NCI-H2227 (cell line): ENCODE results near the gene INO80C.

Source experiments
- DNase-seq: peaks from one replicate; lab custom pipeline; 2025; ENCODE audit not compliant: unreplicated experiment; lab: John Stamatoyannopoulos, UW

The INO80C gene

DNA sequence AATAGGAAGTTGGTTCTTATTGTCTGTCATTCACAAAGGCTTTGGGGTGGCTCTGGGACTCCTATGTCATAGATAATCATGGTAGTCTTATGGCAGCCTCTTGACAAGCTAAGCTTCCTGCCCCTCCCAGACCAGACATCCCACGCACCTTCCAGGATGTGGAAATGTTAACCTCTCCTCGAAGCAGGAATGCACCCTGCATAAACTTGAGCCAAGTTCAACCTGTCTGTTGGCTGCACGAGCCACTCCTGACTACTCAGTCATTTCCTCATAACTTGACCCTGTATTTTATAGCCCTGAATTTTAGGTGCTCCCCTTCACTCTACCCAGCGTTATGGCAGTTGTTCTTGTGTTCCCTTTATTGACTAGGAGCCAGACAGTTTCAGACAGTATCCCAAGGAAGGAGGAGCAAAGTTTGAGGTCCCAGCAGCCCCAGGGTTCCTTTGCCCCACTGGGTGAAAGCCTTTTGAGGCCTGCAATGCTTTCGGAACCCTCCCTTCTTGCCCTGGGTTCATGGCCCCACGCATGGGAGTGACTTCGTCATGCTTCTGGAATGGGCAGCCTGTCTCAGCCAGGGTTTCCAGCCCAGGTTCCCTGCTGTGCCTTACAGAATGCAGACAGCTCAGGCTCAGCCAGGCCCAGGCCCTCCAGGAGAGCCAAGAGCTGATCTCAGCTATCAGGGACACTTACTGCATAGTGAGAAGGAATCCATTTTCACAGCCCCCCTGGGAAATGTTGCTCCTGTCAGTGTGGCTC, 15.6 kb upstream of the INO80C start:
- no peak for DNase-seq

- DNase-seq: no peak
Observed at GRCh38 chr18:35512761-35513160, 15.0 kb upstream of the INO80C start.

GRCh38 chr18:35511833-35512232, 14.1 kb upstream of the INO80C start:
- no peak for DNase-seq

DNA sequence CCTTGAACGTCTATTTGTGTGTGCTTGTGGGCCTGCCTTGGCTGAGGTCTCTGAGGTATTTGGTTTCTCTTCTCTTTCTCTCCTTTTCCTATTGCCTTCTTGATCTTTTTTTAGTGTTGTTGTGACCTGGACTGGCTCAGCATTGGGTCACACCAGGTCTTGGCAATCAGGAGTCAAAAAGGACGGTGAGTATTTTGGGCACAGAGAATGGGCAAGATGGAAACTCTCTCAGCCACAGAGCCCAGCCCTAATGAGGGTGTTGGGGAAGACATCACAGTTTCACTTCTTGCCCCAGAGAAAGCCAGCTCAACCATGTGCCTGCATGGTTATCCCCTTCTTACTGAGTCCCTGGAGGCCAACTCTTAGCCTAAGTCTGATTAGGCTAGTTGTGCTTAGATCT, 13.7 kb upstream of the INO80C start:
- no peak for DNase-seq

DNA sequence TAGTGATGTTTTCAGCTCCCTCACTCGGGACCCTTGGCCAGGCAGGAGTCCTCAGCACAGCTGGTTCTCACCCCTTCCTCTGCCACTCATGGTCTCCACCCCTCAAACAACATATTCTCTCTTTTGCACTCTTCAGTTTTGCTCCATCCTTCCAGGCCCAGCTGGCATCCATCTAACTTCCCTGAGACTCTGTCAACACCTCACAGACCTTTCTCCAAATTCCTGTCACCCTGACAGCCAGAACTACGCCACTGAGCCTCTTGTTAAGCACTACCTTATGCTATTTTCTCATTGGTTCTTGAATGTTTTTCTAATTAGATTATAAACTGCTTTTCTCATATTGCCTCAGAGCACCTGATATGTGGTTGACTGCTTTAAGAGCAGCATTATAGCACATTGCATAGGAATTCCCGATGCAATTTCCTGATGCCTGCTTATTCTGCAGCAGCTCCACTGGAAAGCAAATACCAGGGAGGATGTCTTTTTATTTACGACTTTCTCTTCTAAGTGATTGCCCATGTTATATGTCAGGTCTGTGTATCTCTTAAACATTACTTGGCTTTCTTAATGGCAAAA, 12.4 kb upstream of the INO80C start:
- DNase-seq: no peak

- DNase-seq: no peak
Observed at GRCh38 chr18:35508746-35509338, 11.1 kb upstream of the INO80C start.

- DNase-seq: no peak
Observed at GRCh38 chr18:35508030-35508429, 10.3 kb upstream of the INO80C start.

- DNase-seq: no peak
Observed at GRCh38 chr18:35507623-35508022, 9.9 kb upstream of the INO80C start.

- no peak for DNase-seq
Observed at GRCh38 chr18:35507192-35507591, 9.4 kb upstream of the INO80C start.

GRCh38 chr18:35506024-35506712, 8.4 kb upstream of the INO80C start:
- no peak for DNase-seq

- DNase-seq: no peak
Observed at GRCh38 chr18:35504996-35505395, 7.2 kb upstream of the INO80C start.

- DNase-seq: no peak
Observed at GRCh38 chr18:35502052-35502451, 4.3 kb upstream of the INO80C start.

DNA sequence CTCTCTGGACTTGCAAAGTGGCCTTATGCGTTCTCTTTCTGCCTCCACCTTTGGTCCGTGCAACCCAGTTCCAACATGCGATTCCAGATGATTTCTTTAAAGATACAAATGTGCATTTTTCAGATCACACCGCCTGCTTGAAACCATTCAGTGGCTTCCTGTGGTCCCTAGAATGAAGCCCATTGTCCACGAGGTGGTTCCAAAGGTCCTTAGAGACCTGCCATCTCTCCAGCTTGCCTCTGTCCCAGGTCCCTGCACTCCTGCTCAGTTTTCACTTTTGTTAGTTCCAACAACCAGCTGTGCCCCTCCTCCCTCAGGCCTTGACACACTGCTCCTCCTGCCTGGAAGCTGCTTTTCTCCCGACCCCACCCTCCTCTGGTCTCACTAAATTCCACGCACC, 3.6 kb upstream of the INO80C start:
- no peak for DNase-seq

GRCh38 chr18:35500113-35500512, 2.4 kb upstream of the INO80C start:
- no peak for DNase-seq

DNA sequence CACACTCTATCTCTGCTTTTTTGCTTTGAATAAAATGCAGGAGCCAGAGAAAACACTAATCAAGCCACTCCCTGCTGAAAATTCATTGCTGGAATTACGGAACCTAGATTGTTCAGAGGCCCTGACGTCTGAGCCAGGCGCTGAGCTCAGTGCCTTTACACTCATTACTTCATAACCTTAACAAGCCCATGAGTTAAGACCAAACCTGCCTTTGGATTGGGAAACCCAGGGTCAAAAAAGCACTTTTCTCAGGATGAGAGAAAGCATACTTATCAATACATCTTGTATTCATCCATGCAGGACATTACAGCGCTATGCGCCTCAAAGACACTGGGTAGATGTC, 762 bp downstream of the INO80C start:
- peak; percentile 62 for DNase-seq

- no peak for DNase-seq
Observed at GRCh38 chr18:35495536-35496314, 2.0 kb downstream of the INO80C start.

- no peak for DNase-seq
Observed at GRCh38 chr18:35494251-35495220, 3.2 kb downstream of the INO80C start.

DNA sequence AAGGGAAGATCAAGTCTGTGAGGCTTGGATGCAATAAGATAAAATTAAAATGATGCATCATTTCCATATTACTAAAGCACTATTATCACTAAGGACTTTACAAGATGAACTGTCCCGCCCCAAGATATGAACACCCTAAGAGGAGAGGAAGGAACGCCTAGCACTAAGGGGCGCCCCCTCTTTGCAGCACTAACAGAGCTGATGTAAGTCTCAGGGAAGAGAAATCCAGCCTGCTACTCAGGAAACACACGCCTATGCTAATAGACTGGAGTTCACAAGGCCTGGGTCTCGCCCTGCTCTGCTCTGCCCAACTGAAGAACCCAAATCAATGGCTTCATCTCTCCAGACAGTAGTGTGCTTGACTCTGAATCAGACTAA, 6.1 kb downstream of the INO80C start:
- no peak for DNase-seq

GRCh38 chr18:35490894-35491699, 6.7 kb downstream of the INO80C start:
- DNase-seq: no peak
